ENCODE data around the gene SLA2.

- TF ChIP-seq, protein P1, sequence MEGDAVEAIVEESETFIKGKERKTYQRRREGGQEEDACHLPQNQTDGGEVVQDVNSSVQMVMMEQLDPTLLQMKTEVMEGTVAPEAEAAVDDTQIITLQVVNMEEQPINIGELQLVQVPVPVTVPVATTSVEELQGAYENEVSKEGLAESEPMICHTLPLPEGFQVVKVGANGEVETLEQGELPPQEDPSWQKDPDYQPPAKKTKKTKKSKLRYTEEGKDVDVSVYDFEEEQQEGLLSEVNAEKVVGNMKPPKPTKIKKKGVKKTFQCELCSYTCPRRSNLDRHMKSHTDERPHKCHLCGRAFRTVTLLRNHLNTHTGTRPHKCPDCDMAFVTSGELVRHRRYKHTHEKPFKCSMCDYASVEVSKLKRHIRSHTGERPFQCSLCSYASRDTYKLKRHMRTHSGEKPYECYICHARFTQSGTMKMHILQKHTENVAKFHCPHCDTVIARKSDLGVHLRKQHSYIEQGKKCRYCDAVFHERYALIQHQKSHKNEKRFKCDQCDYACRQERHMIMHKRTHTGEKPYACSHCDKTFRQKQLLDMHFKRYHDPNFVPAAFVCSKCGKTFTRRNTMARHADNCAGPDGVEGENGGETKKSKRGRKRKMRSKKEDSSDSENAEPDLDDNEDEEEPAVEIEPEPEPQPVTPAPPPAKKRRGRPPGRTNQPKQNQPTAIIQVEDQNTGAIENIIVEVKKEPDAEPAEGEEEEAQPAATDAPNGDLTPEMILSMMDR (IDR thresholded peaks at IDR 0.05; ENCODE audit: low read depth, low read length): peak; percentile 85
- TF ChIP-seq, protein P2, sequence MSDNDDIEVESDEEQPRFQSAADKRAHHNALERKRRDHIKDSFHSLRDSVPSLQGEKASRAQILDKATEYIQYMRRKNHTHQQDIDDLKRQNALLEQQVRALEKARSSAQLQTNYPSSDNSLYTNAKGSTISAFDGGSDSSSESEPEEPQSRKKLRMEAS (IDR thresholded peaks at IDR 0.05; ENCODE audit: low read depth, low read length): peak; percentile 76
These were observed 40.4 kb downstream of the SLA2 start, which contains the start of gene RAB5IF for GRCh38 chr20:36605399-36606157.
